ENCODE results near the gene ARL8B. TPM values are rescaled to one million over a fixed set of nuclear protein-coding genes. Genes with fewer than 3 reads are reported as not detected.

ARL8B gene
- total RNA-seq, 1 experiment from 2014 or later, result 51.8 TPM

DNA sequence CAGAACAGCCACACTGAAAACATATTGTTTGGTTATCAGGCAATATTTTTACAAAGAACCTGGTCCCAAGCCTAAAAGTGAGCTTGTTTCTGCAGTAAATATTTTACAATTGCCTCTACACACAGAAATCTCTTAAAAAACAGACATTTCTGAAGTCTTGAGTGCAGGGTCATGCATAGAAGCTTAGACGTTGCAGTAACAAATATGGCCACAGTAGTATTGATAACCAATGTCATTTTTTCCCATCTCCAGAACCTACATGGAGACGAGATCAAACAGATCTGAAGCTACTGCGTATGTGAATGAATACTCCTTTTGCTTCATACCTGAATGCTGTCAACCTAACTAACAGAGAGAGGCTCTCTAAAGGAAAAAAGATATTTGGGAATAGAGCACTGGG, 19.6 kb upstream of the ARL8B start:
- TF ChIP-seq SIN3A (IDR thresholded peaks at IDR 0.05; ENCODE audit: borderline replicate concordance, insufficient read depth, low read depth, low read length), result no peak
- TF ChIP-seq, protein P1, sequence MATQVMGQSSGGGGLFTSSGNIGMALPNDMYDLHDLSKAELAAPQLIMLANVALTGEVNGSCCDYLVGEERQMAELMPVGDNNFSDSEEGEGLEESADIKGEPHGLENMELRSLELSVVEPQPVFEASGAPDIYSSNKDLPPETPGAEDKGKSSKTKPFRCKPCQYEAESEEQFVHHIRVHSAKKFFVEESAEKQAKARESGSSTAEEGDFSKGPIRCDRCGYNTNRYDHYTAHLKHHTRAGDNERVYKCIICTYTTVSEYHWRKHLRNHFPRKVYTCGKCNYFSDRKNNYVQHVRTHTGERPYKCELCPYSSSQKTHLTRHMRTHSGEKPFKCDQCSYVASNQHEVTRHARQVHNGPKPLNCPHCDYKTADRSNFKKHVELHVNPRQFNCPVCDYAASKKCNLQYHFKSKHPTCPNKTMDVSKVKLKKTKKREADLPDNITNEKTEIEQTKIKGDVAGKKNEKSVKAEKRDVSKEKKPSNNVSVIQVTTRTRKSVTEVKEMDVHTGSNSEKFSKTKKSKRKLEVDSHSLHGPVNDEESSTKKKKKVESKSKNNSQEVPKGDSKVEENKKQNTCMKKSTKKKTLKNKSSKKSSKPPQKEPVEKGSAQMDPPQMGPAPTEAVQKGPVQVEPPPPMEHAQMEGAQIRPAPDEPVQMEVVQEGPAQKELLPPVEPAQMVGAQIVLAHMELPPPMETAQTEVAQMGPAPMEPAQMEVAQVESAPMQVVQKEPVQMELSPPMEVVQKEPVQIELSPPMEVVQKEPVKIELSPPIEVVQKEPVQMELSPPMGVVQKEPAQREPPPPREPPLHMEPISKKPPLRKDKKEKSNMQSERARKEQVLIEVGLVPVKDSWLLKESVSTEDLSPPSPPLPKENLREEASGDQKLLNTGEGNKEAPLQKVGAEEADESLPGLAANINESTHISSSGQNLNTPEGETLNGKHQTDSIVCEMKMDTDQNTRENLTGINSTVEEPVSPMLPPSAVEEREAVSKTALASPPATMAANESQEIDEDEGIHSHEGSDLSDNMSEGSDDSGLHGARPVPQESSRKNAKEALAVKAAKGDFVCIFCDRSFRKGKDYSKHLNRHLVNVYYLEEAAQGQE (IDR thresholded peaks at IDR 0.05; ENCODE audit: insufficient read depth in 1 of 2, low read depth in 2 of 2, low read length in 1 of 2), result no peak
- Histone ChIP-seq H3K36me3 (ENCODE audit: control insufficient read depth, insufficient read depth, low read length) (no peaks in the 10 kb centered on the region), H3K4me3 (ENCODE audit: low read depth in 2 of 2, low read length in 2 of 2) (no peak overlapping the region), H3K4me1 (ENCODE audit: control insufficient read depth, insufficient read depth, low read length) (no peaks in the 10 kb centered on the region), H3K27ac (ENCODE audit: low read length) (no peak overlapping the region), H3K27me3 (ENCODE audit: control insufficient read depth, insufficient read depth, low read length) (no peaks in the 10 kb centered on the region), H3K9me3 (ENCODE audit: control insufficient read depth, insufficient read depth, low read depth, low read length) (no peaks in the 10 kb centered on the region)
- intact Hi-C loops (cut with micrococcal nuclease; ENCODE audit: unreplicated experiment), result no loop called here
- no TSS peak for BruUV-seq (replicated peaks)
- in situ Hi-C loops (cut with HindIII; ENCODE audit: low pct_unique_long_range_greater_than_20kb, low sequenced_read_pairs), result no loop called here
- CTCF ChIA-PET, result interaction anchor here (0.6 kb wide), 1 partner anchor 23 kb away, joined by 4 read pairs; no protein-coding TSS in a partner anchor
- POLR2A ChIA-PET, result no interaction called here
- ATAC-seq (no peak), DNase-seq (ENCODE audit: low read depth, low spot score) (no peak)

DNA sequence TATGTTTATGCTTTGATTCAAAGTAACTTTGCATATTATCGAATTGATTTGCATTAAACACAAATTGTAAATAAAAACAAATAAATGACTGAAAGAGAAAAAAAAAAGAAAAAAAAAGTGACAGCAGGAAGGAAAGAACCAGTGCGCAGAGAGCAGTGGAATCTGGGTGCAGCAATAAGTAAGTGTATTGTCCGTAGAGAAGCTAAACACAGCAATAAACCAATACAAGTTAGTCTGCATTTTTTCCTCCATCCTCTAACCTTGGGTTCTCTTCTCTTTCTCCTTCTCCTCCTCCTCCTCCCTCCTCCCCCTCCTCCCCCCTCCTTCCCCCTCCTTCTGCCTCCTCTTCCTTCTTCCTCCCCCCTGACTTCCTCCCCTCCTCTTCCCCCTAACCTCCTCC, 18.3 kb upstream of the ARL8B start:
- no peaks in the 10 kb centered on the region for H3K4me1 ChIP-seq (ENCODE audit: control insufficient read depth, insufficient read depth, low read length)
- no peak overlapping the region for H3K27ac ChIP-seq (ENCODE audit: low read length)
- ATAC-seq (no peak), DNase-seq (ENCODE audit: low read depth, low spot score) (no peak)
- intact Hi-C loops (cut with micrococcal nuclease; ENCODE audit: unreplicated experiment), result no loop called here
- in situ Hi-C loops (cut with HindIII; ENCODE audit: low pct_unique_long_range_greater_than_20kb, low sequenced_read_pairs), result no loop called here
- H3K9me3 ChIP-seq (ENCODE audit: control insufficient read depth, insufficient read depth, low read depth, low read length), result no peaks in the 10 kb centered on the region
- H3K4me3 ChIP-seq (ENCODE audit: low read depth in 2 of 2, low read length in 2 of 2), result no peak overlapping the region
- H3K27me3 ChIP-seq (ENCODE audit: control insufficient read depth, insufficient read depth, low read length), result no peaks in the 10 kb centered on the region
- CTCF ChIA-PET, result no interaction called here
- POLR2A ChIA-PET, result interaction anchor here (0.7 kb wide), 1 partner anchor 23 kb away, joined by 3 read pairs; no protein-coding TSS in a partner anchor
- TF ChIP-seq, protein P2, sequence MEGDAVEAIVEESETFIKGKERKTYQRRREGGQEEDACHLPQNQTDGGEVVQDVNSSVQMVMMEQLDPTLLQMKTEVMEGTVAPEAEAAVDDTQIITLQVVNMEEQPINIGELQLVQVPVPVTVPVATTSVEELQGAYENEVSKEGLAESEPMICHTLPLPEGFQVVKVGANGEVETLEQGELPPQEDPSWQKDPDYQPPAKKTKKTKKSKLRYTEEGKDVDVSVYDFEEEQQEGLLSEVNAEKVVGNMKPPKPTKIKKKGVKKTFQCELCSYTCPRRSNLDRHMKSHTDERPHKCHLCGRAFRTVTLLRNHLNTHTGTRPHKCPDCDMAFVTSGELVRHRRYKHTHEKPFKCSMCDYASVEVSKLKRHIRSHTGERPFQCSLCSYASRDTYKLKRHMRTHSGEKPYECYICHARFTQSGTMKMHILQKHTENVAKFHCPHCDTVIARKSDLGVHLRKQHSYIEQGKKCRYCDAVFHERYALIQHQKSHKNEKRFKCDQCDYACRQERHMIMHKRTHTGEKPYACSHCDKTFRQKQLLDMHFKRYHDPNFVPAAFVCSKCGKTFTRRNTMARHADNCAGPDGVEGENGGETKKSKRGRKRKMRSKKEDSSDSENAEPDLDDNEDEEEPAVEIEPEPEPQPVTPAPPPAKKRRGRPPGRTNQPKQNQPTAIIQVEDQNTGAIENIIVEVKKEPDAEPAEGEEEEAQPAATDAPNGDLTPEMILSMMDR (IDR thresholded peaks at IDR 0.05), result no peak
- TF ChIP-seq POLR2AphosphoS5 (IDR thresholded peaks at IDR 0.05; ENCODE audit: low read depth, low read length) (no peak), SIN3A (IDR thresholded peaks at IDR 0.05; ENCODE audit: borderline replicate concordance, insufficient read depth, low read depth, low read length) (no peak), TCF7L2 (IDR thresholded peaks at IDR 0.05; ENCODE audit: low read depth, low read length) (no peak)
- TF ChIP-seq, protein P1 (IDR thresholded peaks at IDR 0.05; ENCODE audit: insufficient read depth in 1 of 2, low read depth in 2 of 2, low read length in 1 of 2), result no peak
- H3K36me3 ChIP-seq (ENCODE audit: control insufficient read depth, insufficient read depth, low read length), result no peaks in the 10 kb centered on the region
- no TSS peak for BruUV-seq (replicated peaks)
